Dermis microvascular lymphatic vessel endothelial cell (primary cell): ENCODE measurements around the gene SLC19A2. TPM values are rescaled to one million over a fixed set of nuclear protein-coding genes. Genes with fewer than 3 reads are reported as not detected.
"Not testable (repeated sequence)": the region's sequence is repeated elsewhere in the genome, so short reads cannot be mapped to it uniquely, and the experiment has no call there.

Experiments used
- DNase-seq, 2 donors: peaks; one replicate each; pipeline versions ENCODE4 v3.0.0 to v3.0.0-alpha.2; 2010; ENCODE audit warnings: low read depth in 2 of 2
- total RNA-seq: library from RNA; depleted of rRNA; stranded (reverse); fragments of >200 nt; gene quantifications from 2 replicates; pipeline ENCODE4 v1.2.1, GENCODE V29; 2014

SLC19A2 gene
- 2.3 and 2.4 TPM in 2 replicates for total RNA-seq

- DNase-seq: peak; percentile 94 to 99
These were observed at the start of gene SLC19A2 for GRCh38 chr1:169485431-169486280. Gene SLC19A2 (minus strand): TSS chr1:169485944. CDS start chr1:169485766, 178 bp downstream.

GRCh38 chr1:169534653-169535052 lies 48.9 kb upstream of the SLC19A2 start:
- DNase-seq: no peak

DNA sequence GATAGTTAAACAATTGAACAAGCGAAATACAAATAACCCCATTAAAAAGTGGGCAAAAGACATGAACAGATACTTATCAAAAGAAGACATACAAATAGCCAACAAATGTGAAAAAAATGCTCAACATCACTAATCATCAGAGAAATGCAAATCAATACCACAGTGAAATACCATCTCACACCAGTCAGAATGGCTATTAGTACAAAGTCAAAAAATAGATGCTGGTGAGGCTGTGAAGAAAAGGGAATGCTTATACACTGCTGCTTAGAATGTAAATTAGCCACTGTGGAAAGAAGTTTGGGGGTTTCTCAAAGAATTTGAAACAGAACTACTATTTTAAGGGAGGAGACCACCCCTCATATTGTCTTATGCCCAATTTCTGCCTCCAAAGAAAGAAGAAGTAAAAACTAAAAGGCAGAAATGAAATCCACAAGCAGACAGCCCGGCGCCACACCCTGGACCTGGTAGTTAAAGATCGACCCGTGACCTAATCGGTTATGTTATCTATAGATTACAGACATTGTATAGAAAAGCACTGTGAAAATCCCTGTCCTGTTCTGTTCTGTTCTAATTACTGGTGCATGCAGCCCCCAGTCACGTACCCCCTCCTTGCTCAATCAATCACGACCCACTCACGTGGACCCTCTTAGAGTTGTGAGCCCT lies 47.9 kb upstream of the SLC19A2 start:
- DNase-seq: not testable (repeated sequence)

- no peak for DNase-seq
These were observed 44.7 kb upstream of the SLC19A2 start for GRCh38 chr1:169530448-169530847.

- no peak for DNase-seq
These were observed 43.4 kb upstream of the SLC19A2 start for GRCh38 chr1:169529068-169529642.

GRCh38 chr1:169528215-169529067 lies 42.7 kb upstream of the SLC19A2 start:
- DNase-seq: no peak

- DNase-seq: no peak
These were observed 41.9 kb upstream of the SLC19A2 start for GRCh38 chr1:169527451-169528214.

- DNase-seq: no peak
These were observed 41.3 kb upstream of the SLC19A2 start for GRCh38 chr1:169527001-169527400.

DNA sequence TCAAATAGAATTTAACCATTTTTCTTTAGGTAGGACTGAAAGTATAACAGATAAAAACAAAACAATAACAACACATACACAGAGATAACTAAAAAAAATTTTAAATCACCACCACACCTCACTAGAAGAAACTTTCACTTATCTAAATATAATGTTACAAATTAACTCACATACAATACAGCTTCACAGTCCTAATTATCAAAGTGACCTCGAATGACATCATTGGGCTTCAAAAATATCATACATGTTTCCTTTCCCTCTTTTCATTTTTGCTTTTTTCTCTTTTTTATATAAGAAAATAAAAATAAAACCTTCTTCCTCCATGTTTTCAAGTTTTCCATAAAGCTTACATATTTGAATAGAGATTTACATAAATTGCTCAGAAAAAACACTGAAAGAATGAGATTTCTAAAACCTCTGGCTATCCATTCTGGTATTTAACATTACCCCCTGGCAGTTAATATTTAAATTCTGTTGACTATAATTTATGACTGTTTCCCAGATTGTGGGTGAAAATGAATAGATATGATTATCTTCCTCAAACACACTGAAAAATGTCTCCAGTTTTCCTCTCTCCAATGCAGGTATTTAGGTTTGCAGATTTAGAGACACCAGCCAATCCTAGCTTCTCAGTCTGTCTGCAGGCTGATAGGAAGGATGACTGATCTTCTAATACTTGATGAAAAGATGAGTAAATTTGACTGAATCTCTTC lies 40.5 kb upstream of the SLC19A2 start:
- no peak for DNase-seq

DNA sequence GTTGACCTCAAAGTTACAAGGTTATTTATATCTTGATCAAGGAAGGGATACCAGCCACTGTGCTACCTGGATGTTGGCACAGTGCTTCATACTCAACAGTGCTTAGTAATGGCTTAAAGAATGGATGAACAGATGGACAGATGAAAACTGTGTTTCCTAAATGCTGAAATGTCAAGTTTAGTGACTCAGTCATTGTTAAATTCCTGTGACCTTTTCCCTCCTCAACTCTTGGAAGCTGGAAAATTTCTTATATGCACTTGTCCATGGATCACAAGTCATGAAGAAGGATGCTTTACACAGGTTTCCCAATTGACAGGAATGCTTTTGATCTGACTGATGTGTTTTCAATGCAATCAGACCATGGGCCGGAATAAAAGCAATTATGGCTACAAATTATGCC lies 39.6 kb upstream of the SLC19A2 start:
- no peak for DNase-seq

- no peak for DNase-seq
These were observed 38.2 kb upstream of the SLC19A2 start for GRCh38 chr1:169523904-169524303.

GRCh38 chr1:169521226-169521625 lies 35.5 kb upstream of the SLC19A2 start:
- no peak for DNase-seq

- no peak for DNase-seq
These were observed 31.9 kb upstream of the SLC19A2 start for GRCh38 chr1:169517558-169518186.

DNA sequence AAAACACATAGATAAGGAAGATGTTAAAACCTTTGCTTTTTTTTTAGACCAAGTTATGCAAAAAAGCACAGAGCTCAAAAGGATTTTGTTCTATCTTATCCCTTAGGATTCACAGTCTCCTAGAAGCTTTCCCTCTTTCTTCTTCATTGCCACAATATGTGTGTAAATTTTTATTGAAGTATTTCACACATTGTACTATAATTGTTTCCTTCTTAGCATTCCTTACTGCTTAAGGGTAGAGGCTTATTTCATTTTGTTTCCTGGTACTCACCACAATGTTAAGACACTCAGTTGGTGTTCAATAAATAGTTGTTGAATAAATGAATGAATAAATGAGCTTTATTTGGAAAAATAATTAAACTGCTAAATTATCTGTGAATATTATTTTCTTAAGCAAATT lies 29.9 kb upstream of the SLC19A2 start:
- no peak for DNase-seq

DNA sequence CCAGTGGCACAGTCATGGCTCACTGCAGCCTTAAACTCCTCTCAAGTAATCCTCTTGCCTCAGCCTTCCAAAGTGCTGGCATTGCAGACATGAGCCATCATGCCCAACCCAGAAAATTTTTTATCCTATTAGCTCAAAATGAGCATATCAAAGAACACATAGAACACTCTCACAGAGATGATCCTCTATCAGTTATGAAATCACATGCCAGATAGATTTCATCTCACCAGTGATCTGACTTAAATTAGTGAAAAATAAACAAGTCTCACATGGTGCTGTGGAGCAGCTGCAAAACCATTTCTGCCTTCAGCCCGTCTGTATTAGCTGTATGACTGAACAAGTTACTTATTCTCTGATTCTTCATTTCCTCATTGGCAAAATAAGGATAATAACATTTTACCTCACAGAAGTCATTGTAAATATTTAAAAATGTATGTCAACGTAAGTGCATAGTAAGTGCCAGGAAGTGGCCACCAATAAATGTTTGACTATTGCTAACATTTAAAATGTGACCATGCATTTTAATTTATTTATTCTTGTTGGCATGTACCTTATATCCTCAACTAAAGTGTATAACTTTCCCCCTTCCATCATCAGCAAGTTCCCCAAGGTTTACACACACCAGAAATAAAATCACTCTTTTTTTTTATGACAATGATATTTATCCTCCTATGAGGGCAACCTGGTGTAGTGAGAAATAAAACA lies 29.0 kb upstream of the SLC19A2 start:
- no peak for DNase-seq

DNA sequence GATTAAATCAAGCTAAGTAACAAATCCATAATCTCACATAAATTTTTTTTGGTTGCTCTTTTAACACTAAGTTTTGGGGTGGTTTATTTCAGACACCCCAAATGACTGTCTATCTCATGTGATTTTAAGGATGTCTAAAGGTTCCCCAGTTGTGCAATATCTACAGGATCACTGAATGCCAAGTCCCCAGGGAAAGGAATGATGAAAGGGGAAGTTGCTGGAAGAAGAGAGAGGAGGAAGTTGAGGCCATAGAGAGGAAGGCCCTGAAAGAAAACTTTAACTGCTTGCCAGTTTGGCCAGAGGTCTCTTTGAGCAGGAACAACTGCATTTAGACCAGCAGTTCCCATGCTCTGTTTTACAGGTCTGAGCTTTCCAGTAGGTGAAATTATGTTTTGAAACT lies 27.5 kb upstream of the SLC19A2 start:
- no peak for DNase-seq

DNA sequence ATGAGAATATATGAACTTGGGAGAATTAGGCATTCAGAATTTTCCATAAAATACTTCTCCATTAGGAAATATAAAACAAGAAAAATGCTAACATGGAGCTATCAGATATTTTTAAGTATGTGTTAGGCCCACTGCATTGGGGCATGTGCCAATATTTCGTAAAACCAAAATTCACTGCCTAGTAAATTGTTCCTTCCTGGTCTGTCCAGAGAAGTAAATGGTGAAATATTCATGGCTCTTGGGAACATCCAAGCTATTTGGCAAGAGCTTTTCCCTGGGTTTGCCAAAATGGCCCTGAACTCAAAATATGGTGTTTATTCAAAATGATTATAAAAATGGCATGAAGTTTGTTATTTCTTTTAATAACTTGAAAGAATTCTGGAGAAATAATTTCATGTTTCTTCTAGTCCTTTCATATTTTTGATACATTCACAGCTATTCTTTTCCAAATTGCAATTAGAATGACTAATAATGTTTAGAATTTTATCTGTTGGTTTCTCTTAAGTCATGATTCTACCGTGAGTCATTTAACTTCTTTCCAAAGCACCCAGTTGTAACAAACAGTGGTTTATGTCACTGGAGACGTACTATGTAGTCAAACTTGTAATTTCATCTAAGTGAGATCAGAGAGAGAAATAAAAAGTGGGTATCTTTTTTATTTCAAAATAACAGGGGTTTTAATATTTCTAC lies 25.7 kb upstream of the SLC19A2 start:
- peak in 1 of 2 donors; percentile 9 for DNase-seq

- DNase-seq: no peak
These were observed 24.3 kb upstream of the SLC19A2 start for GRCh38 chr1:169510060-169510459.
